CD4-positive, alpha-beta T cell (primary cell): ENCODE results near the gene PDE4A. TPM values are rescaled to one million over a fixed set of nuclear protein-coding genes. Genes with fewer than 3 reads are reported as not detected.

Experiments
- ATAC-seq: fragments of 200-7000 bp; cut with Tn5 transposase; one replicate; pipeline ENCODE4 v1.10.0; 2022; ENCODE audit warnings: mild to moderate bottlenecking; ENCODE audit not compliant: poor library complexity
- CTCF ChIA-PET: fragments of 350-600 bp; sonication (Branson Sonifier 250); formaldehyde crosslinking; loops from one replicate; lab custom pipeline; 2021; ENCODE audit warnings: antibody characterized with exemption, inconsistent platforms; lab: Charles Lee
- POLR2A ChIA-PET: fragments of 350-600 bp; sonication (Branson Sonifier 250); formaldehyde crosslinking; loops from one replicate; lab custom pipeline; 2021; ENCODE audit warnings: antibody characterized with exemption, inconsistent platforms; lab: Charles Lee
- DNase-seq, 14 experiments: peaks; one replicate each; pipeline ENCODE4 v3.0.0-alpha.2; 2013 to 2020; ENCODE audit warnings: mixed read lengths in 2 of 14
- H3K27ac ChIP-seq, 2 donors: one replicate each; pipeline versions ENCODE4 v1.5.1 to v1.7.0; 2013; ENCODE audit warnings: low read length in 2 of 2, low read depth in 1 of 2, mild to moderate bottlenecking in 1 of 2
- H3K27me3 ChIP-seq, 2 experiments: 1 replicate in 1 of 2; 2 replicates in 1 of 2; pipeline versions ENCODE4 v1.6.1 to v1.7.0; 2013; ENCODE audit warnings: low read length in 2 of 2, control low read depth in 1 of 2, mild to moderate bottlenecking in 1 of 2, moderate library complexity in 1 of 2; ENCODE audit not compliant: insufficient read depth in 2 of 2, control insufficient read depth in 1 of 2
- H3K36me3 ChIP-seq: one replicate; pipeline ENCODE4 v1.6.1; 2013; ENCODE audit warnings: low read length, control low read depth; ENCODE audit not compliant: insufficient read depth
- H3K4me1 ChIP-seq: one replicate; pipeline ENCODE4 v1.6.1; 2013; ENCODE audit warnings: low read length, control low read depth; ENCODE audit not compliant: insufficient read depth
- H3K4me3 ChIP-seq: one replicate; pipeline ENCODE4 v1.5.1; 2013; ENCODE audit warnings: mild to moderate bottlenecking, low read length, moderate library complexity
- H3K9me3 ChIP-seq, 2 experiments: 1 replicate in 1 of 2; 2 replicates in 1 of 2; pipeline versions ENCODE4 v1.6.1 to v1.7.0; 2013; ENCODE audit warnings: low read length in 2 of 2, mild to moderate bottlenecking in 2 of 2, control low read depth in 1 of 2, moderate library complexity in 1 of 2; ENCODE audit not compliant: control insufficient read depth in 1 of 2, insufficient read depth in 1 of 2
- H3K27ac Mint-ChIP-seq: one replicate; pipeline ENCODE4 v1.8.0; 2020; ENCODE audit warnings: mixed read lengths
- H3K27me3 Mint-ChIP-seq: one replicate; pipeline ENCODE4 v1.8.0; 2021; ENCODE audit warnings: mixed read lengths
- H3K36me3 Mint-ChIP-seq: one replicate; pipeline ENCODE4 v1.8.0; 2021; ENCODE audit warnings: low read depth, mixed read lengths
- H3K4me1 Mint-ChIP-seq: one replicate; pipeline ENCODE4 v1.8.0; 2021; ENCODE audit warnings: low read depth, mixed read lengths
- H3K4me3 Mint-ChIP-seq: one replicate; pipeline ENCODE4 v1.8.0; 2020; ENCODE audit warnings: mild to moderate bottlenecking, mixed read lengths
- H3K9me3 Mint-ChIP-seq: one replicate; pipeline ENCODE4 v1.8.0; 2020; ENCODE audit warnings: mixed read lengths
- intact Hi-C, 2 experiments: fragments of 100-400 bp; cut with DNase I in 1 of 2; cut with micrococcal nuclease in 1 of 2; formaldehyde crosslinking; loops; one replicate each; pipeline versions ENCODE4 v1.15.1 to v1.9.0; 2023 to 2025; cut with DNase I, micrococcal nuclease
- total RNA-seq, 174 experiments: library from RNA in 2 of 174; stranded (reverse) in 2 of 174; gene quantifications; one replicate each; pipeline ENCODE4 v1.2.3 and lab custom pipeline; 2021 to 2026
- TF ChIP-seq, protein P1 (sequence below): fragments of 200-600 bp; IDR thresholded peaks from one replicate; pipeline ENCODE4 v1.8.0; 2022; ENCODE audit warnings: antibody characterized with exemption, mild to moderate bottlenecking

Gene PDE4A
- total RNA-seq, 2 experiments from 2014 or later, result 1.5 to 2.1 TPM

DNA sequence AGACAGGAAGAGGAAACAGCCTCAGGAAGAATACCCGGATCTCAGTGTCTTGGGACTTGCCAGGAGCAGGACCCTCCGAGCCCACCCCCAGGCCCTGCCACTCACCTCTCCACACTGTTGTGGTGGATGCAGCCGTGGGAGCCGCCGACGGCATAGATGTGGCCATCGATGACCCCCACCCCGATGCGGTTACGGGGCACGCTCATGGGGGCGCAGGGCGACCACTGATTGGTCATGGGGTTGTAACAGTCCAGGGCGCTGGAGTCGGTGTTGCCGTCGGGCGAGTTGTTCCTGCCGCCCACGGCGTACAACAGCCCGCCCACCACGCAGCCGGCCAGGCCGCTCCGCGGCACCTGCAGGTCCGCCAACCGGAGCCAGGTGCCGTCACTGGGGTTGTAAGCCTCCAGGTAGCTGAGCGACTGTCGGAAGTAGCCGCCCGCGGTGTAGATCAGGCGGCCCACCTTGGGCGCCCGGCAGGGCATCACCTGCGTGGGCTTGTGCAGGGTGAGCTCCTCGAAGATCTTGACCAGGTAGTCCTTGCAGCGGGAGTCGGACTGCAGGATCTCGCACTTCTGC is 71.2 kb downstream of the PDE4A start:
- POLR2A ChIA-PET, result no interaction called here
- CTCF ChIA-PET, result interaction anchor here (1.2 kb wide), 1 partner anchor 208 kb away, joined by 3 read pairs; no protein-coding TSS in a partner anchor

DNA sequence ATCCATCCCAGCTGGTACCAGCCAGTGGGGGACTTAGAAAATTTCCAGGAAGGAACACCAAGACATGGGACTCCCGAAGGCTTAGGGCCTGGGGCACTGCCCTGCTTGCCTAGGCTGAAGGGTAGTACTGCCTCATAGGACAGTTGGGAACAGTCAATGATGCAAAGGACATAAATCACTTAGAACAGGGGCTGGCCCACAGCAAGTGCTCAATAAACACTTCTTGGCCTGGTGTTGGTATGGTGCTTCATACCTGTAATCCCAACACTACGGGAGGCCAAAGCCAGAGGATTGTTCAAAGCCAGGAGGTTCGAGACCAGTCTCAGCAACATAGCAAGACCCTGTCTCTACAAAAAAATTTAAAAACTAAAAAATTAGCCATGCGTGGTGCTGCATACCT is 77.0 kb downstream of the PDE4A start:
- no peak overlapping the region for H3K27ac Mint-ChIP-seq
- H3K36me3 Mint-ChIP-seq, result peaks cover 33% of the 10 kb centered on the region
- H3K27ac ChIP-seq, result no peak overlapping the region
- peak overlapping the region; percentile 57 for H3K4me3 Mint-ChIP-seq
- no peak for ATAC-seq
- ChIA-PET CTCF (interaction anchor here (0.7 kb wide), 1 partner anchor 69 kb away, joined by 3 read pairs; no protein-coding TSS in a partner anchor), POLR2A (no interaction called here)
- H3K9me3 ChIP-seq, result no peaks in the 10 kb centered on the region
- peaks cover 25% of the 10 kb centered on the region for H3K4me1 Mint-ChIP-seq
- H3K4me3 ChIP-seq, result no peak overlapping the region
- DNase-seq, result no peak
- TF ChIP-seq, protein P1, sequence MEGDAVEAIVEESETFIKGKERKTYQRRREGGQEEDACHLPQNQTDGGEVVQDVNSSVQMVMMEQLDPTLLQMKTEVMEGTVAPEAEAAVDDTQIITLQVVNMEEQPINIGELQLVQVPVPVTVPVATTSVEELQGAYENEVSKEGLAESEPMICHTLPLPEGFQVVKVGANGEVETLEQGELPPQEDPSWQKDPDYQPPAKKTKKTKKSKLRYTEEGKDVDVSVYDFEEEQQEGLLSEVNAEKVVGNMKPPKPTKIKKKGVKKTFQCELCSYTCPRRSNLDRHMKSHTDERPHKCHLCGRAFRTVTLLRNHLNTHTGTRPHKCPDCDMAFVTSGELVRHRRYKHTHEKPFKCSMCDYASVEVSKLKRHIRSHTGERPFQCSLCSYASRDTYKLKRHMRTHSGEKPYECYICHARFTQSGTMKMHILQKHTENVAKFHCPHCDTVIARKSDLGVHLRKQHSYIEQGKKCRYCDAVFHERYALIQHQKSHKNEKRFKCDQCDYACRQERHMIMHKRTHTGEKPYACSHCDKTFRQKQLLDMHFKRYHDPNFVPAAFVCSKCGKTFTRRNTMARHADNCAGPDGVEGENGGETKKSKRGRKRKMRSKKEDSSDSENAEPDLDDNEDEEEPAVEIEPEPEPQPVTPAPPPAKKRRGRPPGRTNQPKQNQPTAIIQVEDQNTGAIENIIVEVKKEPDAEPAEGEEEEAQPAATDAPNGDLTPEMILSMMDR, result no peak
- H3K27me3 ChIP-seq, result no peaks in the 10 kb centered on the region
- no peaks in the 10 kb centered on the region for H3K9me3 Mint-ChIP-seq
- H3K27me3 Mint-ChIP-seq, result no peaks in the 10 kb centered on the region
- intact Hi-C loops, result no loop called here
- peaks cover 39% of the 10 kb centered on the region for H3K36me3 ChIP-seq
- H3K4me1 ChIP-seq, result peaks cover 48% of the 10 kb centered on the region

More for the DNA sequence above, 71.2 kb downstream of the PDE4A start:
- no peak overlapping the region for H3K4me3 Mint-ChIP-seq
- DNase-seq (no peak), ATAC-seq (no peak)
- TF ChIP-seq, protein P1, result no peak
- Histone ChIP-seq H3K27me3 (no peaks in the 10 kb centered on the region), H3K4me3 (no peak overlapping the region), H3K9me3 (no peaks in the 10 kb centered on the region), H3K36me3 (peaks cover 60% of the 10 kb centered on the region), H3K4me1 (peaks cover under 1% of the 10 kb centered on the region), H3K27ac (no peak overlapping the region)
- peaks cover 8% of the 10 kb centered on the region for H3K4me1 Mint-ChIP-seq
- peaks cover 39% of the 10 kb centered on the region for H3K36me3 Mint-ChIP-seq
- no peaks in the 10 kb centered on the region for H3K9me3 Mint-ChIP-seq
- no peak overlapping the region for H3K27ac Mint-ChIP-seq
- intact Hi-C loops, result no loop called here
- H3K27me3 Mint-ChIP-seq, result no peaks in the 10 kb centered on the region

DNA sequence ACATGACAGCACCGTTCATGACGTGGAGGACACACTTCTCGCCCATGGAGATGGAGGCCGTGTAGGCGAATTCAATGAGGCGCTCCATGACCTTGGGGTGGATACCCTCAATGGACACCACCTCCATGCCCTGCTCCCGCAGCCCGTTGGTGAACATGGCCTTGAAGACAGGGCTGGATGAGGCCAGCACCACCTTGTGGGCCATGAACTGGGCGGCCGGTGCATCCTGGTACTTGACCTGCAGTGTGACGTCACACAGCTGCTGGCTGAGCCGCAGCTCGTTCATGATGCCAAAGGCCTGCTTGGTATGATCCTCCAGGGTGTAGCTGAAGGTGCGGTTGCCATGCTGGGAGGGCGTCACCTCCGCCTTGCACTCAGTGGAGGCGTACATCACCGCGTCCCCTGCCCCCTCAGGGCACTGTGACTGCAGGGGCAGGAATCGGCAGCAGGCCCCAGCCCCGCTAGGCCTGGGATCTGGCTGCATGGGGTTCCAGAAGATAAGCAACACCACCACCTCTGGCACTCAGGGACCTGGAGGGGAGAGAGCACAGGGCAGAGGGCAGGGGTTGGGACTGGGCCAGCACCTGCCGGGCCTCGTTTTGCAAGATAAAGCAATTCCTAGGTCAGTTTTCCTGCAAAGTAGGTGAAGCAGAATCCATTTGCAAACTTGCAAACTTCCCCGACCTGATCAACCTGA is 79.4 kb downstream of the PDE4A start:
- peaks cover 27% of the 10 kb centered on the region for H3K36me3 Mint-ChIP-seq
- H3K27me3 ChIP-seq, result no peaks in the 10 kb centered on the region
- no peak overlapping the region for H3K27ac Mint-ChIP-seq
- ChIA-PET CTCF (interaction anchor here (1.3 kb wide), 1 partner anchor 16 kb away, joined by 3 read pairs; no protein-coding TSS in a partner anchor), POLR2A (interaction anchor here (0.7 kb wide), 1 partner anchor 202 kb away, joined by 3 read pairs; the partner anchor contains the start of gene QTRT1)
- H3K4me3 Mint-ChIP-seq, result peak overlapping the region; percentile 87
- H3K9me3 Mint-ChIP-seq, result no peaks in the 10 kb centered on the region
- H3K36me3 ChIP-seq, result peaks cover 33% of the 10 kb centered on the region
- H3K9me3 ChIP-seq, result no peaks in the 10 kb centered on the region
- intact Hi-C loops, result loop anchor here (5.0 to 10.0 kb wide), 2 partner anchors 43 to 155 kb away; partner anchors contain the start of genes ATG4D (in 1 of the 2) and ILF3 (in 1 of the 2)
- peaks cover 28% of the 10 kb centered on the region for H3K4me1 Mint-ChIP-seq
- no peak overlapping the region for H3K4me3 ChIP-seq
- peaks cover 54% of the 10 kb centered on the region for H3K4me1 ChIP-seq
- no peak for ATAC-seq
- DNase-seq, result no peak
- no peaks in the 10 kb centered on the region for H3K27me3 Mint-ChIP-seq
- TF ChIP-seq, protein P1, result no peak
- H3K27ac ChIP-seq, result no peak overlapping the region
